Astrocyte (in vitro differentiated cells and primary cell): ENCODE results near the gene PERM1. TPM values are rescaled to one million over a fixed set of nuclear protein-coding genes. Genes with fewer than 3 reads are reported as not detected.

Experiments
- DNase-seq: peaks from one replicate; pipeline ENCODE4 v3.0.0-alpha.2; 2010; ENCODE audit warnings: low read depth
- FAIRE-seq: peaks from 2 replicates; lab custom pipeline; 2011; peaks lifted over from hg19 to GRCh38; lab: Jason Lieb, UNC
- H2AFZ ChIP-seq: 2 replicates; pipeline ENCODE4 v1.6.0; 2012; ENCODE audit warnings: low read depth, low read length, inconsistent platforms
- H3K27ac ChIP-seq: 2 replicates; pipeline ENCODE4 v1.5.1; 2011; ENCODE audit warnings: low read depth, low read length, inconsistent platforms
- H3K27me3 ChIP-seq: 2 replicates; pipeline ENCODE4 v1.6.0; 2011; ENCODE audit warnings: low read length, inconsistent platforms; ENCODE audit not compliant: insufficient read depth
- H3K36me3 ChIP-seq: 2 replicates; pipeline ENCODE4 v1.5.1; 2011; ENCODE audit warnings: low read length, inconsistent platforms; ENCODE audit not compliant: insufficient read depth
- H3K4me1 ChIP-seq: 2 replicates; pipeline ENCODE4 v1.5.1; 2011; ENCODE audit warnings: low read length, inconsistent platforms; ENCODE audit not compliant: insufficient read depth
- H3K4me2 ChIP-seq: 2 replicates; pipeline ENCODE4 v1.6.0; 2012; ENCODE audit warnings: low read length, inconsistent platforms
- H3K4me3 ChIP-seq: 2 replicates; pipeline ENCODE4 v1.5.1; 2011; ENCODE audit warnings: low read depth, mild to moderate bottlenecking, low read length, inconsistent platforms; ENCODE audit not compliant: insufficient read depth
- H3K79me2 ChIP-seq: 2 replicates; pipeline ENCODE4 v1.6.0; 2012; ENCODE audit warnings: mild to moderate bottlenecking, low read length, inconsistent platforms; ENCODE audit not compliant: insufficient read depth
- H3K9ac ChIP-seq: 2 replicates; pipeline ENCODE4 v1.6.0; 2012; ENCODE audit warnings: mild to moderate bottlenecking, low read length, inconsistent platforms
- H3K9me3 ChIP-seq: 2 replicates; pipeline ENCODE4 v1.5.1; 2012; ENCODE audit warnings: low read depth, mild to moderate bottlenecking, low read length, inconsistent platforms; ENCODE audit not compliant: insufficient read depth
- H4K20me1 ChIP-seq: 2 replicates; pipeline ENCODE4 v1.6.0; 2012; ENCODE audit warnings: low read length, inconsistent platforms; ENCODE audit not compliant: insufficient read depth
- H3K27ac Mint-ChIP-seq: one replicate; pipeline ENCODE4 v1.8.0; 2021; ENCODE audit warnings: mild to moderate bottlenecking, mixed read lengths; ENCODE audit not compliant: unreplicated experiment
- H3K27me3 Mint-ChIP-seq: one replicate; pipeline ENCODE4 v1.8.0; 2021; ENCODE audit warnings: low read depth, mixed read lengths; ENCODE audit not compliant: unreplicated experiment
- H3K36me3 Mint-ChIP-seq: one replicate; pipeline ENCODE4 v1.8.0; 2021; ENCODE audit warnings: low read depth, mixed read lengths; ENCODE audit not compliant: unreplicated experiment
- H3K4me1 Mint-ChIP-seq: one replicate; pipeline ENCODE4 v1.8.0; 2021; ENCODE audit warnings: low read depth, mixed read lengths; ENCODE audit not compliant: unreplicated experiment
- H3K4me3 Mint-ChIP-seq: one replicate; pipeline ENCODE4 v1.8.0; 2021; ENCODE audit warnings: mild to moderate bottlenecking, moderate library complexity, mixed read lengths; ENCODE audit not compliant: unreplicated experiment
- H3K9me3 Mint-ChIP-seq: one replicate; pipeline ENCODE4 v1.8.0; 2021; ENCODE audit warnings: mild to moderate bottlenecking, mixed read lengths; ENCODE audit not compliant: unreplicated experiment
- CTCF ChIP-seq: IDR thresholded peaks from 2 replicates; pipeline ENCODE4 v1.5.1; 2011; ENCODE audit warnings: low read depth, mild to moderate bottlenecking, inconsistent platforms, low read length, moderate library complexity; ENCODE audit not compliant: insufficient read depth
- EZH2 ChIP-seq: IDR thresholded peaks from 2 replicates; pipeline ENCODE4 v1.6.1; 2012; ENCODE audit warnings: mild to moderate bottlenecking, low read length, inconsistent platforms; ENCODE audit not compliant: insufficient read depth
- total RNA-seq: library from RNA; stranded (reverse); gene quantifications from 2 replicates; pipeline ENCODE4 v1.2.1, GENCODE V29; 2021

The PERM1 gene
- total RNA-seq, 1 donor from 2014 or later: 0.20 TPM

- Mint-ChIP-seq H3K27ac (no peak overlapping the region), H3K4me1 (peaks cover 7% of the 10 kb centered on the region), H3K36me3 (peaks cover 2% of the 10 kb centered on the region), H3K27me3 (peaks cover 51% of the 10 kb centered on the region), H3K4me3 (no peak overlapping the region), H3K9me3 (peaks cover 2% of the 10 kb centered on the region)
- H3K79me2 ChIP-seq: no peaks in the 10 kb centered on the region
- FAIRE-seq: no peak
- H3K4me1 ChIP-seq: peaks cover 8% of the 10 kb centered on the region
- no peaks in the 10 kb centered on the region for H3K36me3 ChIP-seq
- no peak overlapping the region for H3K9ac ChIP-seq
- DNase-seq: no peak
- no peaks in the 10 kb centered on the region for H3K9me3 ChIP-seq
- H3K27me3 ChIP-seq: peaks cover 15% of the 10 kb centered on the region
- H4K20me1 ChIP-seq: peaks cover 41% of the 10 kb centered on the region
- H3K27ac ChIP-seq: no peak overlapping the region
- no peak overlapping the region for H3K4me2 ChIP-seq
- no peak overlapping the region for H2AFZ ChIP-seq
- TF ChIP-seq EZH2 (no peak), CTCF (no peak)
- H3K4me3 ChIP-seq: no peak overlapping the region
Observed at GRCh38 chr1:929712-930632, 51.9 kb downstream of the PERM1 start.

GRCh38 chr1:928825-929661, 52.9 kb downstream of the PERM1 start:
- no peak for FAIRE-seq
- Mint-ChIP-seq H3K4me1 (peaks cover 5% of the 10 kb centered on the region), H3K9me3 (peaks cover 2% of the 10 kb centered on the region)

GRCh38 chr1:927748-928147, 54.1 kb downstream of the PERM1 start:
- no peak overlapping the region for H3K4me3 Mint-ChIP-seq
- peaks cover 2% of the 10 kb centered on the region for H3K36me3 Mint-ChIP-seq
- peaks cover 2% of the 10 kb centered on the region for H3K9me3 Mint-ChIP-seq
- Histone ChIP-seq H2AFZ (no peak overlapping the region), H3K79me2 (no peaks in the 10 kb centered on the region), H3K4me2 (no peak overlapping the region), H3K27ac (no peak overlapping the region), H3K9ac (no peak overlapping the region), H4K20me1 (peaks cover 45% of the 10 kb centered on the region), H3K4me1 (peaks cover 14% of the 10 kb centered on the region), H3K9me3 (no peaks in the 10 kb centered on the region), H3K27me3 (peaks cover 13% of the 10 kb centered on the region), H3K4me3 (no peak overlapping the region), H3K36me3 (no peaks in the 10 kb centered on the region)
- no peak for DNase-seq
- TF ChIP-seq EZH2 (no peak), CTCF (no peak)
- H3K4me1 Mint-ChIP-seq: peaks cover 5% of the 10 kb centered on the region
- peaks cover 50% of the 10 kb centered on the region for H3K27me3 Mint-ChIP-seq
- no peak overlapping the region for H3K27ac Mint-ChIP-seq
- no peak for FAIRE-seq

More at GRCh38 chr1:928825-929661, 52.9 kb downstream of the PERM1 start:
- H3K9ac ChIP-seq: no peak overlapping the region
- H4K20me1 ChIP-seq: peaks cover 40% of the 10 kb centered on the region
- peaks cover 2% of the 10 kb centered on the region for H3K36me3 Mint-ChIP-seq
- peaks cover 49% of the 10 kb centered on the region for H3K27me3 Mint-ChIP-seq
- peaks cover 8% of the 10 kb centered on the region for H3K4me1 ChIP-seq
- peaks cover 13% of the 10 kb centered on the region for H3K27me3 ChIP-seq
- H3K27ac Mint-ChIP-seq: no peak overlapping the region
- no peak overlapping the region for H3K27ac ChIP-seq
- TF ChIP-seq EZH2: no peak
- H3K79me2 ChIP-seq: no peaks in the 10 kb centered on the region
- H3K9me3 ChIP-seq: no peaks in the 10 kb centered on the region
- no peak for DNase-seq
- H2AFZ ChIP-seq: no peak overlapping the region
- H3K4me2 ChIP-seq: no peak overlapping the region
- no peak overlapping the region for H3K4me3 Mint-ChIP-seq
- no peak overlapping the region for H3K4me3 ChIP-seq
- H3K36me3 ChIP-seq: no peaks in the 10 kb centered on the region
